ENCODE results near the gene ZNF281. TPM values are rescaled to one million over a fixed set of nuclear protein-coding genes. Genes with fewer than 3 reads are reported as not detected.

ZNF281 gene
- total and polyA plus RNA-seq, 2 of the 4 experiments (the other 2 are of a cell fraction): 7.0 to 37.5 TPM

DNA sequence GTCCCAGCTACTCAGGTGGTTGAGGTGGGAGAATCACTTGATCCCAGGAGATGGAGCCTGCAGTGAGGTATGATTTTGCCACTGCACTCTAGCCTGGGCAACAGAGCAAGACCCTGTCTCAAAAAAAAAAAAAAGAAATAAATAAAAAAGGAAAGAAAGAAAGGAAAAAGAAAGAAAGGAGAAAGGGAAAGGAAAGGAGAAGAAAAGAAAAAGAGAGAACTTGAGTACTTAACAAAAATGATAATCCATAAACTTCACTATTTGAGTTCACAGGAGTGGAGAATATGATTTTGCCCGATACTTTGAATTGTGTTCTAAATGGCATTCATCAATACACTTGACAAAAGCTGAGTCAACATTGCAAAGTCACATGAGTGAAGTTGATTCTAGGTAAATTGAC lies 23.8 kb upstream of the ZNF281 start:
- no peak overlapping the region for H3K4me3 ChIP-seq (ENCODE audit: insufficient read depth, low read depth, low read length)
- H2AFZ ChIP-seq (replicated peaks; ENCODE audit: low read length, poor library complexity): no peak overlapping the region
- ATAC-seq (ENCODE audit: low read depth): no peak
- no peak overlapping the region for H3K23ac ChIP-seq (ENCODE audit: low read depth, low read length)
- in situ Hi-C loops (cut with MboI; ENCODE audit: low sequenced_read_pairs) (no loop called here), intact Hi-C loops (cut with micrococcal nuclease) (no loop called here), dilution Hi-C loops (cut with HindIII; ENCODE audit: low sequenced_read_pairs, unreplicated experiment) (no loop called here)
- no peak overlapping the region for H3K4me2 ChIP-seq (ENCODE audit: low read depth, low read length)
- H3K4ac ChIP-seq (ENCODE audit: low read depth, low read length): no peak overlapping the region
- H3K56ac ChIP-seq (ENCODE audit: extremely low read depth, insufficient read depth, low read length): no peak overlapping the region
- H3K9ac ChIP-seq (ENCODE audit: low read depth, low read length): no peak overlapping the region
- no CpG with 5 or more reads among the region's 1 CpG for WGBS, 2 experiments (ENCODE audit: extremely low coverage in 2 of 2, insufficient read length in 1 of 2)
- H4K91ac ChIP-seq (ENCODE audit: insufficient read depth, low read depth, low read length): no peak overlapping the region
- H2BK20ac ChIP-seq (ENCODE audit: low read depth, low read length): no peak overlapping the region
- no TSS peak for BruUV-seq (replicated peaks)
- H2AK5ac ChIP-seq (ENCODE audit: low read depth, low read length): no peak overlapping the region
- no peak overlapping the region for H2BK5ac ChIP-seq (ENCODE audit: low read depth, low read length, poor library complexity, severe bottlenecking)
- H3K4me1 ChIP-seq (ENCODE audit: control insufficient read depth, insufficient read depth, low read length): peaks cover 12% of the 10 kb centered on the region
- no peaks in the 10 kb centered on the region for H3K27me3 ChIP-seq (ENCODE audit: control insufficient read depth, insufficient read depth, low read length)
- no peak overlapping the region for H3K27ac ChIP-seq (ENCODE audit: insufficient read depth, low read length)
- no peaks in the 10 kb centered on the region for H3K79me1 ChIP-seq (ENCODE audit: low read depth in 1 of 2, low read length in 2 of 2)
- no peak for DNase-seq
- no peaks in the 10 kb centered on the region for H4K20me1 ChIP-seq (ENCODE audit: insufficient read depth, low read length)
- no peak overlapping the region for H2AK9ac ChIP-seq (replicated peaks; ENCODE audit: low read depth, low read length, poor library complexity)
- H3K14ac ChIP-seq (replicated peaks; ENCODE audit: low read depth, low read length): no peak overlapping the region
- no peaks in the 10 kb centered on the region for H3K36me3 ChIP-seq (ENCODE audit: control insufficient read depth, insufficient read depth, low read length)
- H4K5ac ChIP-seq (ENCODE audit: low read depth, low read length): no peak overlapping the region
- peaks cover 6% of the 10 kb centered on the region for H3K9me1 ChIP-seq (ENCODE audit: insufficient read depth, low read length)
- no peak overlapping the region for H4K8ac ChIP-seq (ENCODE audit: low read depth in 2 of 2, low read length in 2 of 2)
- H3K18ac ChIP-seq (ENCODE audit: low read depth, low read length): no peak overlapping the region
- no peaks in the 10 kb centered on the region for H3K9me3 ChIP-seq (ENCODE audit: control insufficient read depth, insufficient read depth, low read length)
- TF ChIP-seq RAD21 (IDR thresholded peaks at IDR 0.05; ENCODE audit: low read length): no peak
- TF ChIP-seq, protein P1, sequence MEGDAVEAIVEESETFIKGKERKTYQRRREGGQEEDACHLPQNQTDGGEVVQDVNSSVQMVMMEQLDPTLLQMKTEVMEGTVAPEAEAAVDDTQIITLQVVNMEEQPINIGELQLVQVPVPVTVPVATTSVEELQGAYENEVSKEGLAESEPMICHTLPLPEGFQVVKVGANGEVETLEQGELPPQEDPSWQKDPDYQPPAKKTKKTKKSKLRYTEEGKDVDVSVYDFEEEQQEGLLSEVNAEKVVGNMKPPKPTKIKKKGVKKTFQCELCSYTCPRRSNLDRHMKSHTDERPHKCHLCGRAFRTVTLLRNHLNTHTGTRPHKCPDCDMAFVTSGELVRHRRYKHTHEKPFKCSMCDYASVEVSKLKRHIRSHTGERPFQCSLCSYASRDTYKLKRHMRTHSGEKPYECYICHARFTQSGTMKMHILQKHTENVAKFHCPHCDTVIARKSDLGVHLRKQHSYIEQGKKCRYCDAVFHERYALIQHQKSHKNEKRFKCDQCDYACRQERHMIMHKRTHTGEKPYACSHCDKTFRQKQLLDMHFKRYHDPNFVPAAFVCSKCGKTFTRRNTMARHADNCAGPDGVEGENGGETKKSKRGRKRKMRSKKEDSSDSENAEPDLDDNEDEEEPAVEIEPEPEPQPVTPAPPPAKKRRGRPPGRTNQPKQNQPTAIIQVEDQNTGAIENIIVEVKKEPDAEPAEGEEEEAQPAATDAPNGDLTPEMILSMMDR (conservative IDR thresholded peaks at IDR 0.05; ENCODE audit: low read depth, low read length): no peak
- no peak for TF ChIP-seq USF2 (IDR thresholded peaks at IDR 0.05; ENCODE audit: low read depth, low read length)
- TF ChIP-seq MXI1 (IDR thresholded peaks at IDR 0.05; ENCODE audit: borderline replicate concordance, low read depth, low read length): no peak
- TF ChIP-seq MAFK (IDR thresholded peaks at IDR 0.05; ENCODE audit: low read depth, low read length): no peak
- TF ChIP-seq SMC3 (IDR thresholded peaks at IDR 0.05; ENCODE audit: low read depth, low read length): no peak
- no peak for TF ChIP-seq FOS (IDR thresholded peaks at IDR 0.05; ENCODE audit: low read depth, low read length)
- TF ChIP-seq CEBPB (IDR thresholded peaks at IDR 0.05; ENCODE audit: low read depth, low read length): no peak
- TF ChIP-seq RCOR1 (IDR thresholded peaks at IDR 0.05; ENCODE audit: insufficient replicate concordance, low read length): no peak
- TF ChIP-seq ELK1 (IDR thresholded peaks at IDR 0.05; ENCODE audit: borderline replicate concordance, low read depth, low read length): no peak
- TF ChIP-seq MAZ (IDR thresholded peaks at IDR 0.05; ENCODE audit: borderline replicate concordance, low read depth, low read length): no peak
- TF ChIP-seq NFE2L2 (IDR thresholded peaks at IDR 0.05; ENCODE audit: low read depth, low read length): no peak
- TF ChIP-seq POLR2A (IDR thresholded peaks at IDR 0.05; ENCODE audit: low read depth, low read length): no peak
- no peak for TF ChIP-seq BHLHE40 (IDR thresholded peaks at IDR 0.05; ENCODE audit: low read depth, low read length)
- TF ChIP-seq RFX5 (IDR thresholded peaks at IDR 0.05; ENCODE audit: low read depth, low read length): no peak
- no peak for TF ChIP-seq CHD1 (IDR thresholded peaks at IDR 0.05; ENCODE audit: low read depth, low read length)
- POLR2A ChIA-PET (ENCODE audit: unreplicated experiment): no interaction called here
- CTCF ChIA-PET: interaction anchor here (0.6 kb wide), 1 partner anchor 40 kb away, joined by 3 read pairs; no protein-coding TSS in a partner anchor
- H2BK120ac ChIP-seq (ENCODE audit: low read depth, low read length): no peak overlapping the region
- H2BK15ac ChIP-seq (ENCODE audit: low read depth, low read length): no peak overlapping the region
